Measurements from ENCODE around the gene ICAM4.

ICAM4 gene

DNA sequence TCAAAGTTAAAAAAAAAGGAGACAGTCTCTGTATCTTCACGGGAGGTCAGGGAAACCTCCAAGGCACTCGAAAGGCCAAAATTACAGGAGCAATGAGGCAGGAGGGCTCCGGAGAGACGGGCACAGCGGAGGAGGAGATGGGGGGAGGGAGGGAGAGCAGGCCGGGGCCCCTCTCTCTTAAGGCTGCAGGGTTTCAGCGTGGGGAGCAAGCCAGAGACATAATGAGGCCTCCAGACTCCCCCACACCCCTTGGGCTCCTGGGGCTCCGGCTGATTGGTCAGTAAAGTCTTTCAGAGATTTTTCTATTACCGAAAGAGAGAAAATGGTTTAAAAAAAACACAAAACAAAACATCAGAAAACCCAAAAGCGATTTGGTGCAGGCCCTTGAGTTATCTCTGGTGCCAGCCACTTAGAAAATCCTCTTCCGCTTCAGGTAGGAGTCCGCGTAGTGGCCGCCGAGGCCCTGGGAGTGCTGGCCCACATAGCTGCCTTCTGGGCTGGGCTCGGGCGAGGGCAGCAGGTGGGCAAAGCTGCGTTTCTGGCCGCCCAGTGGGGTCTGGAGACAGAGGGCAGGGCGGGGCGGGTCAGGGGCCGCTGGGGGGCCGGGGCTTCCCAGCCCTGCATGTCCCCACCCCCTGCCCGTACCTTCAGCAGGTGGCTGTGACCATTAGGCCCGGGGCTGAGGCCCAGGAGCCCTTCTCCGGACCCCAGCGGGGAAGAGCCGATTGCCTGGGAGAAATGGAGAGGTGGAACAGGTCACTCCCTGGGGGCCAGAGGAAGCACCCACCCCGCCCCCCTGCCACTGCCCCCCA lies 30.5 kb downstream of the ICAM4 start:
- no peak overlapping the region for H3K4me3 ChIP-seq (ENCODE audit: low read depth, low read length)
- TF ChIP-seq, protein P1, sequence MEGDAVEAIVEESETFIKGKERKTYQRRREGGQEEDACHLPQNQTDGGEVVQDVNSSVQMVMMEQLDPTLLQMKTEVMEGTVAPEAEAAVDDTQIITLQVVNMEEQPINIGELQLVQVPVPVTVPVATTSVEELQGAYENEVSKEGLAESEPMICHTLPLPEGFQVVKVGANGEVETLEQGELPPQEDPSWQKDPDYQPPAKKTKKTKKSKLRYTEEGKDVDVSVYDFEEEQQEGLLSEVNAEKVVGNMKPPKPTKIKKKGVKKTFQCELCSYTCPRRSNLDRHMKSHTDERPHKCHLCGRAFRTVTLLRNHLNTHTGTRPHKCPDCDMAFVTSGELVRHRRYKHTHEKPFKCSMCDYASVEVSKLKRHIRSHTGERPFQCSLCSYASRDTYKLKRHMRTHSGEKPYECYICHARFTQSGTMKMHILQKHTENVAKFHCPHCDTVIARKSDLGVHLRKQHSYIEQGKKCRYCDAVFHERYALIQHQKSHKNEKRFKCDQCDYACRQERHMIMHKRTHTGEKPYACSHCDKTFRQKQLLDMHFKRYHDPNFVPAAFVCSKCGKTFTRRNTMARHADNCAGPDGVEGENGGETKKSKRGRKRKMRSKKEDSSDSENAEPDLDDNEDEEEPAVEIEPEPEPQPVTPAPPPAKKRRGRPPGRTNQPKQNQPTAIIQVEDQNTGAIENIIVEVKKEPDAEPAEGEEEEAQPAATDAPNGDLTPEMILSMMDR (IDR thresholded peaks at IDR 0.05; ENCODE audit: low read depth, low read length) = no peak

DNA sequence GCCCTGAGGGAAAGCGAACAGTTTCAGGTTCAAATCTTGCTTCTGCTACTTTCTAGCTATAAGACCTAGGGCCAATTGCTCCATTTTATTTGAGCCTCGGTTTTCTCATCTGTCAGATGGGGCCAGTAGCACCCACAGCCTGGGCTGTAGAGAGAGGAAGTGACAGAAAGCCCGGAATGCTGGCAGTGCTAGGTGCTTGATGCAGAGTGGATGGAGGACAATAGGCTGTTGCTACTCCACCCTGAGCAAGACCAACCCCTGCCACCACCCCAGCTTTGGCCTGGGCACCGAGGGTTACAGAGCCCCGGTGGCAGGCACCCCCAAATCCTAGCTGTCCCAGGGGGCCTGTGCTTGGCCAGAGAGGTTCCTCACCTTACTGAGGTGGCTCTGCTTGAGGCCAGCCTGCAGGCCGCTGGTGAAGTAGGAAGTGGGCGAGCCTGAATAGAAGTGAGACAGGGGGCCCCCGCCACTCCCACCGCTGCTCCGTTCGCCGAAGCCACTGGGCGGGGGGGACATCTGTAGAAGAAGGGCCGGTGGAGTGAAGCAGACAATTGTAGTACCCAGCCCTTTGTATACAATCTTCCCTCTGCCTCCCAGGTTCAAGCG lies 31.2 kb downstream of the ICAM4 start:
- no peak overlapping the region for H3K4me3 ChIP-seq (ENCODE audit: low read depth, low read length)
- TF ChIP-seq, protein P1 (IDR thresholded peaks at IDR 0.05; ENCODE audit: low read depth, low read length) = no peak

DNA sequence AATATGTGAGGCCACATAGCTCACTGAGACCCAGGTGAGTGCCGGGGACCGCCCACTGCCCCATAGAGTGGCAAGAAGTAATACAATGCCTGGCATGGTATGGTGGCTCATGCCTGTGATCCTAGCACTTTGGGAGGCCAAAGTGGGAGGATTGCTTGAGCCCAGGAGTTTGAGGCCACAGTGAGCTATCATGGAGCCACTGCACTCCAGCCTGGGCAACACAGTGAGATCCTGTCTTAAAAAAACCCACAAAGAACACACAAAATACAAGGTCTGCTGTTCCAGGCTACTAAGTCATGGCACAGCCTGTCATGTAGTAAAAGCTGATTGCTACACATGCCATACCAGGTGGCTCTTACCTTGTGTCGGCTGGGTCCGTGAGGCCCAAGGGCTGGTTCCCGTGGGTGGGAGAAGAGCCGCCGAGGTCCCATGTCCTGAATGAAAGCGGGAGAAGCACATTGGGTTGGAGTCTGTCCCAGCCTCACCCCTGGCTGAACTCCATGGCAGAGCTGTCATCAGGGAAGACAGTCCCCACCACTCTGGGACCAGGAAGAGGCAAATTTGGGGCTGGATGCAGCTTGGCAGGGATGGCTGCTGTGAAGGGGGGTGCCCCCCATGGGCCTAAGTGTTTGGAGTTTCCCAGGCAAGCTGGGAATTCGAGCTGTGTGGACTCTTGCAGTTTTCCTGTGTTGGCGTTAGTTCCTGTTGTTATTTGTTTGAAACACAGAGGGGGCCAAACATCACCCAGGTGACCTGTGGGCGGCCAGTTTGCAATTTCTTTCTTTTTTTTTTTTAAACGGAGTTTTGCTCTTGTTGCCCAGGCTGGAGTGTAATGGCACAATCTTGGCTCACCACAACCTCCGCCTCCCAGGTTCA lies 32.3 kb downstream of the ICAM4 start:
- no peak overlapping the region for H3K4me3 ChIP-seq (ENCODE audit: low read depth, low read length)
- TF ChIP-seq, protein P1 (IDR thresholded peaks at IDR 0.05; ENCODE audit: low read depth, low read length) = no peak

DNA sequence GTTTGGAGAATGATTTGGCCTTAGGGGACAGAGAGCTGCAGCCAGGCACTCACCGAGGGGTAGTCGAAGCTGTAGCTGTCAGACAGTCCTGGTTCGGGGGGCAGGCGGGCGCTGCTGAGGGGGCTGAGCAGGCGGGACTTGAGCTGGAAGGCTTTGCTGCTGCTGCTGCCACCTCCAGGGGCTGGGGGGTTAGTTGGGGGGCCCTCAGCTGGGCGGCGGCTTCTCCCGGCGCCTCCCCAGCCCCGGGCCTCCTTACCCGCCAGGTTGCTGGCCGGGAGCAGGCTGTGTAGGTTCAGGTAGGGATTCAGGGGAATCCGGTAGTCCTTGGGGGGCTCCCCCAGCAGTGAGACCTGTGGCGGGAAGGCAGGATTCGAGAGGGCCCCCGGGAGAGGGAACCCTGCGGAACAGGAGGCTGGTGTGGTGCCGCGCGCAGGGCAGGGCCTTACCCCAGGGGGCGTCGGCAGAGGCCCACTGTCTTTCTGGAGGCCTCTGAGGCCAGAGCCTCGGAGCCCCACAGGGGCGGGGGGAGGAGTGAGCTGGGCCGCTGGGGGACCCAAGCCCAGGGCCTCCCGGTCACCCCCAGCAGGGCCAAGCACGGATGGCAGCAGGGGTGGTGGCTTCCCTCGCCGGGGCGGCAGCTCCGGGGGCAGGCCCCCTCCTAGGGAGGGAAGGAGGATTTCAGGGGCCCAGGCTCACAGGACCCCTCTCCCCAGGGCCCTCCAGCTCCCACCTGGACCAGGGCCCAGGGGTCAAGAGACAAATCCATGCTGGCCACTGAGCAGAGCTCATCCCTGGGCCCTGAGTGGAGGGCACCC lies 34.1 kb downstream of the ICAM4 start:
- H3K4me3 ChIP-seq (ENCODE audit: low read depth, low read length) = no peak overlapping the region
- TF ChIP-seq, protein P1 (IDR thresholded peaks at IDR 0.05; ENCODE audit: low read depth, low read length) = no peak

DNA sequence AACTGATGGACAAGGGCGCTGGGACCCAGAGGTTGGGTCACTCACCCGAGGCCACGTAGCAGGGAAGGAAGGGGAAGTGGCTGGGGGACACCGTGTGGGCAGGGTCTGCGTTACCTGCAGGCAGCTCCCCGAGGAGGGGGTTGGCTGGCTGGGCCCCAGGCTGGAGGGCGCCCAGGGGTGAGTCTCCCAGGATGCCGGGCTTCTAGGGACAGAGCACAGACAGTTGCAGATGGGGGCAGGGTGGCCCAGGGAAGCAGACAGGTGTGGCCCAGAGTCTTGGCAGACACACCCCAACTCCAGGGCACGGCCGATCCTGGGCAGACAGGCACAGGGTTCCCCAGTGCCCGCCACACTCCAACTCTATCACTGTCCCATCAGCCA lies 34.7 kb downstream of the ICAM4 start:
- TF ChIP-seq, protein P1 (IDR thresholded peaks at IDR 0.05; ENCODE audit: low read depth, low read length) = no peak

DNA sequence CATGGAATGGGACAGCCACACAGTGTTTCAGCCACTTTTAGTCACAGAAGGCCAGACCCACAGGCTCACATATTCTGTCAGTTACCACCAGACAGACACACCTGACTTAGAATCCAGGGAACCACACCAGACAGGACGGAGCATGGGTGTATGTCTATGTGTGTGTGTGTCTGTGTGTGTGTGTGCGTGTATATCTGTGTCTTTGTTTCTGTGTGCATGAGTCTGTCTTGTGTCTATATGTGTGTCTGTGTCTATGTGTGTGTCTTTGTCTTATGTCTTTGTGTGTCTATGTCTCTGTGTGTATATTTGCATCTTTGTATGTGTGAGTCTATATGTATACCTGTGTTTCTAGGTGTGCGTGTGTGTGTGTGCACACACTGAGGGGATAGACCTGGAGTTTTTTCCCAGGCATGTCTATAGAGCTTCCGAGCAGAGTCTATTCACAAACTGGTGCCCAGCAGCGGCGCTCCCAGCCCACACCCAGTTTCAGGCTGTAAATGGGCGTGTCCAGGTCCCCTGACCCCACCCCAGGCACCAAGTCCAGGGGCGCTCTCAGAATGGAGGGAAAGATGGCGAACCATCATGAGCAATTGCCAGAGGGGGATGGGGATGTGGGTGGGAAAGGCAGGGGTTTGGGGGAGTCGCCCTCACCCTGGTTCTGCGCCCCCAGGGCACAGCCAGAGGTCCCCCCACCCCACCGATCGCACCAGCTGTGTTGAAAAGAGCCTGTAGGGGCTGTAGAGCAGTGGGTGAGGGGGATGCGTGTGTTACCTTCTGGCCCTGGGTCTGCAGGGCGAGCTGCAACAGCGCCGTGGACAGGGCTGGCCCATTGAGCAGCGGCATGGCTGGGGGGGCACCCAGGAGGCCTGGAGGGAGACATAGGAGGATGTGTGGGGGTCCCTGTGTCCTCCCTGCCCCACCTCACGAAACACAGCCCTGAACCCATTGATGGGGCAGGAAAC lies 35.4 kb downstream of the ICAM4 start:
- TF ChIP-seq, protein P1 (IDR thresholded peaks at IDR 0.05; ENCODE audit: low read depth, low read length) = no peak
- H3K4me3 ChIP-seq (ENCODE audit: low read depth, low read length) = no peak overlapping the region

More for the DNA sequence above, 34.7 kb downstream of the ICAM4 start:
- H3K4me3 ChIP-seq (ENCODE audit: low read depth, low read length) = no peak overlapping the region

Data from WI38 (cell line).